ENCODE measurements around the gene HOXD12.
A peak's percentile ranks its signal among the peaks of the same experiment; 100 is the strongest.

Gene HOXD12, protein sequence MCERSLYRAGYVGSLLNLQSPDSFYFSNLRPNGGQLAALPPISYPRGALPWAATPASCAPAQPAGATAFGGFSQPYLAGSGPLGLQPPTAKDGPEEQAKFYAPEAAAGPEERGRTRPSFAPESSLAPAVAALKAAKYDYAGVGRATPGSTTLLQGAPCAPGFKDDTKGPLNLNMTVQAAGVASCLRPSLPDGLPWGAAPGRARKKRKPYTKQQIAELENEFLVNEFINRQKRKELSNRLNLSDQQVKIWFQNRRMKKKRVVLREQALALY

DNA sequence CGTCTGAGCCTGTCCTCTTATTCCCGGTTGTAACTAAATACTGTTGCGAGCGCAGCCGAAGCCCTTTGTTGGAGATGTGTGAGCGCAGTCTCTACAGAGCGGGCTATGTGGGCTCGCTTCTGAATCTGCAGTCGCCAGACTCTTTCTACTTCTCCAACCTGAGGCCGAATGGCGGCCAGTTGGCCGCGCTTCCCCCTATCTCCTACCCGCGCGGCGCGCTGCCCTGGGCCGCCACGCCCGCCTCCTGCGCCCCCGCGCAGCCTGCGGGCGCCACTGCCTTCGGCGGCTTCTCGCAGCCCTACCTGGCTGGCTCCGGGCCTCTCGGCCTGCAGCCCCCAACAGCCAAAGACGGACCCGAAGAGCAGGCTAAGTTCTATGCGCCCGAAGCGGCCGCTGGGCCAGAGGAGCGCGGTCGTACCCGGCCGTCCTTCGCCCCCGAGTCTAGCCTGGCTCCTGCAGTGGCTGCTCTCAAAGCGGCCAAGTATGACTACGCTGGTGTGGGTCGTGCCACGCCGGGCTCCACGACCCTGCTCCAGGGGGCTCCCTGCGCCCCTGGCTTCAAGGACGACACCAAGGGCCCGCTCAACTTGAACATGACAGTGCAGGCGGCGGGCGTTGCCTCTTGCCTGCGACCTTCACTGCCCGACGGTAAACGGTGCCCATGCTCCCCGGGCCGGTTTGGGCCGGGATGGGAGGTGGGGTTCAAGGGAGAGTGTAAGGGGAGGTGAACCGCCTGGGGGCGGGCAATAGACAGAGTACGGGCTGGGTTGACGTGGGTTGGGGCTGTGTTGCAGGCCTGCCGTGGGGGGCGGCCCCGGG is at the start of gene HOXD12:
TSS of gene HOXD12 (plus strand) at position 68 of the 819 bp plus-strand sequence. CDS start at position 75, 7 bp downstream.
- DNase-seq (ENCODE audit: low spot score): no peak

DNA sequence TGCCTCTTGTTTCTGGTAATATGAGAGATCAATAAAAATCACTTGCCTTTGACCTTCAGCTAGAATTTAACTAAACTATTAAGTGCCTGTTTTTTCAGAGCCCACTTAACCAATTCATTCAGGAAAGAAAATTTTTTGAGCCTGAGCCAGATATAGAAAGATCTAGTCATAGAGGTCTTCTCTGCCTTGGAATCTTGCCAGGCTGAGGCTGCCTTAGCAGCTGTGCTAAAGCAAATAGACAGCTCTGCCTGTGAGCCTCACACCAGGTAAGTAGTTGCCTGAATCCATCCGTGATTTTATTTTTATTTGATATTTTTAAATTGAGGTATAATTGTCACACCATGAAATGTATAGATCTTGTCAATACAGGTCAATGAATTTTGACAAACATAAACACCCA is 43.2 kb upstream of the HOXD12 start:
- DNase-seq (ENCODE audit: low spot score): no peak

DNA sequence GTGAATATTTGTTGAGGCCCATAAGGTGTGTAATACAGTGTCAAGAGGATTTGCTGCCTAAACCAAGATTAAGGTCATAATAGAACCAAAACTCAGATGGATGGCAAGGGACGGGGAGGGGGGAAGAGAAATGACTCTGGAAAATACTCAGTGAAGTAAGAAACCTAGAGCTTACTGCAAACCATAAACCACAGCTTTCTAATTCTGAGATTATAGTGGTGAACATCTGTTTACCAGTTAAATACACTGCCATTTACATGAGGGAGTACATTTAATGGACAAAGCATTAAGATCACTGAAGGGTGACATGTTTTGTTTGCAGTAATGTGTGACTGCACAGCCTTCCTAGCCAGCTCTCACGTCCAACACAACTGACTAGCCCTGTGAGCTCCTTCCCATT is 35.6 kb upstream of the HOXD12 start:
- DNase-seq (ENCODE audit: low spot score): no peak

DNA sequence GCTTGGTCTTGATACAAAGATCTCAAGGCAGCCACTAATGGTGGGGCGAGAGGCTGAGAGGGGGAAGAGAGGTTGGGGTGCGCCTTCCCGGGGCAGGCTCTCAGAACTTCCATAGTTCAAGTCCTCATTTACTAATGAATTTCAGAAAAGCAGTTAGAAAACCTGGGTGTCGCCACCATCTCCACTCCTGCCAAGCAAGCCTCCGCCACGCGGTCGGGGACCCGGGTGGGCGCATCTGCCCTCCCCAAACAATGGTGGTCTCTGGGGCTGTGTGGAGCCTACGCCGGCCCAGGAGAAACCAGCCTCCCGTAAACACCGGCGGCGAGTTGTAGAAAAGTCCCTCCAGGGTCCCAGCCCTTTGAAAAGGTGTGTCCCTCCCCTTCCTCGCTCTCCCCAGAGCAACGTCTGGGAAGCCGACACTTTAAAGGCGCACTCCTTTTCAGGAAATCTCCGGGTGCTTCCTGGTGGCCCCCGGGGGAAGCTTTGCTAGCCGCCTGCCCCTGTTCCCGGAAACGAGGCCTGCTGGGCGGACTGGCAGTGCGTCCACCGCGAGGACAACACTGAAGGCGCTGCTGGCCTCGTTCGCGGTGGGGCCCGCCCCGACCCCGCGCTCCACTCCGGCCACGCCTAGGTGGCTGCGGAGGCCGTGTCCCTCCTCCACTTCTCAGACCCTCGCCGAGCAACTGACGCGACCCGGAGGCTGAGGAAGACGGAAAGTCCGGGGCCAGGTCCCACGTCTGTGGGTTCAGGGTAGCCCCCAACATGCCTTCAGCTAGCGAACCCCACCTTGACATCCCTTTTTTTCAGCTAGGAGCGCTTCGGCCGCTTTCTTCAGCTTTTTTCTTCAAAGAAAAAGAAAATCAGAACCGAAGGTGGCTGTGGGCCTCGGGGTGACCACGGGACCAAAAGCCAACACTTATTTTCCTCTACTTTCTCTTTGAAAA is 32.7 kb upstream of the HOXD12 start:
- no peak for DNase-seq (ENCODE audit: low spot score)

DNA sequence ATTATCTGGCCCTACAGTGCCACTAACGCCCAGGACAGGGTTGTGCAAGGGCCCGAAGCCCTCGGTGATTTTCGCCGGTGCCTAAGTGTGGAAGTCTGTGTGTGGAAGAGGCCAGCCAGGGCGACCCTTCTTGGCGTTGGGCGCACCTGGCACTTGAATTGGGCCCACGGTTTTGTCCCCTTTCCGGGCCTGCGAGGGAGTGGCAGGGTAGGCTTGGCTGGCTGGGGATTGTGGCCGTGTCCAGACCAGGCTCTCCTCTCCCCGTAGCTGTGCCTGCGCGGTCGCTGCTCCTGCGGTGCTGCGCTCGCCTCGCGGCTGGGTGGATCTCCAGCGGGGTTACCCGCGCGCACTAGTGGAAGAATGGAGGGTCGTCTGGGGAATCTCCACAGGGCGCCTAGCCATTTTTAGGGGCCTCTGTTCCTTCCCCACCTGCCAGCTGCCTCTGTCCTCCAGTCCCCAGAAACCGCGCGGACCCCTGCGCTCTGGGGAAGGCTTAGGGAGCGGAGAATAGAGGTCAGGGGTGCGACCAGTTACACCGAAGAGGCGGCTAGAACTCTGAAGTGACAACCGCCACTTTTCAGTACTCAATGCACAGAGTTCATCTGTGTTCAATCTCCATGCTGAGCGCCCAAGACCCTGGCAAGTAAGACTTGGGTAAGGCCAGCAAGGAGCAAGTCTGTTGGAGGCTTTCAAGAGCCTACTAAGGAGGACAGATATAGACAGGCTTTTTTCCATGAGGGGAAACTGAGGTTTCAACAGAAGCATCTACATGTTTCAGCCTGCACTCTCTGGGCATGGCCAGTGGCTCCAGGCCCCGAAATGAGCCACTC is 31.8 kb upstream of the HOXD12 start:
- DNase-seq (ENCODE audit: low spot score): no peak

DNA sequence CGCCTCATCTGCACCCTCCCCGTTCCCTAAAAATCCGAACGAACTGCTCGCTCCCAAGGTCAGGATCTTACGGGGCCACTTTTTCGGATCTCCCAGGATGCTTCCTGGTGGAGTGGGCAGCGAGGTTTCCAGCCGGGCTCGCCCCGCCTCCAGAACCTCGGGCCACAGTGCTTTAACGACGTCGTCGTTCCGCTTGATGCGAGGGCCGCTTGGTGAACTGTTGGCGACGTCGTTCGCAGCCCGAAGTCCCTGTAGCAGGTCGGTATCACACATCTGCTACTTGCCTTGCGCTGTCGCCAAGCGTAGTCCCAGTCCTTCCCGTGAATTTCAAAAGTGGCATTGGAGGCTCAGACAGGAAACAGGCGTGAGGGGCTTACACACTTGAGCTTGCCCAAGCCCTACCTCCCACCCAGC is 31.2 kb upstream of the HOXD12 start:
- no peak for DNase-seq (ENCODE audit: low spot score)

DNA sequence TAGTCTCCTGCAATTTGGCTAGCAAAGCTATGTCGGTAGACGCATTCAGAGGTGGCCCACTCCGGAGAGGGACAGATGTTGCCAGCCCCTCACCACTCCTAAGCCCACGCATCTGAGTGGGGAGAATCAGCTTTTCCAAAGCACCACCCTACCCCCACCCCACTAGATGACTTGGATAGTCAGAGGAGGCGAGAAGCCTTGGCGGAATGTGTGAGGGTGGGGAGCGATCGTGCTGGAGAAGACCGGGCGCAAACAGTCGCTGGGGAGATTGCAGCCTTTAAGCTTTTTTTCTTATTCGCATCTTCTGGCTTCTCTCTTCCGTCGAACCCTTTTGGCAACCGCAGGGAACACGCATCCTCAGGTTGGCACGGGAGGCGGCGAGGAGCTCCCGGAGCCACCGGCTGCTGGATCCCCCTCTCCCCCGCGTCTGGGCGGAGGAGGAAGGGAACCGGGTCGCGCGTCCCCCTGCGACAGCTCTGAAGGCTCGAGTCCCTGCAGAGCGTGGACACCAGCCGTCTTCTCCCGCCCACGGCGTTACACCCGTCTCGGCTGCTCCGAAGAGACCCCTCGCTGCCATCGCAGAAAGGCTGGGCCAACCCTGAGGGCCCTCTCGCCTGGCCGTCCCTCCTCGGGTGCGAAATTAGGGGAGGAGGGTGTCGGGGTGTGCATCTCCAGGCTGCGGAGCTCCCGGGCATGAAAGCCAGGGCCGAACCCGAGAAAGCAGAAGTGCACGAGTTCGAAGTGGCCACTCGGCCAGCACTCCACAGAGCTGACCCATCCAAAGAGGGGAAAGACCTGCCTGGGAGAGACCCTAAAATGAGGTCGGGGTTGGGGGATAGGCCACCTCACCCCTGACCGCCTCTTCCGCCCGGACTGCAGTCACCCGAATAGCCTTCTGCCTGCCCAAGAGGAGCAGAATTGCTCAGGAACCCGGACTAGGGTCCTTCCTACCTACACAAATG is 28.0 kb upstream of the HOXD12 start:
- no peak for DNase-seq (ENCODE audit: low spot score)

DNA sequence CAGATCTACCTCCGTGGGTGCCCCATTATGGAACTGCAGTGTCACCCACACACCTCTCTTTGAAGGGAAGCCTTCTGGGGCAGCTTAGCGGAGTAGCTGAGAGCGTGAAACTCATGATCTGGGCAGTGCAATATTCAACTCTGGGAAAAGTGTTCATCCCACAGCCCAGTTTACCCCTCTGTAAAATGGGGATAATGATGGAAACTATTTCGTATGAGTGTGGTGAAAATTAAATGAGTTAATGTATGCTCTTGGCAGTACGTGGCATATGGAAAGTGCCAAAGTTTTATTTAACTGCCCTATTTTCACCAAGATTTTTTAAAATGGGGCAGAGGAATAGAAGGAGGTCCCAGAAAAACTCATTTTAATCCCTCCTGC is 27.3 kb upstream of the HOXD12 start:
- DNase-seq (ENCODE audit: low spot score): no peak

DNA sequence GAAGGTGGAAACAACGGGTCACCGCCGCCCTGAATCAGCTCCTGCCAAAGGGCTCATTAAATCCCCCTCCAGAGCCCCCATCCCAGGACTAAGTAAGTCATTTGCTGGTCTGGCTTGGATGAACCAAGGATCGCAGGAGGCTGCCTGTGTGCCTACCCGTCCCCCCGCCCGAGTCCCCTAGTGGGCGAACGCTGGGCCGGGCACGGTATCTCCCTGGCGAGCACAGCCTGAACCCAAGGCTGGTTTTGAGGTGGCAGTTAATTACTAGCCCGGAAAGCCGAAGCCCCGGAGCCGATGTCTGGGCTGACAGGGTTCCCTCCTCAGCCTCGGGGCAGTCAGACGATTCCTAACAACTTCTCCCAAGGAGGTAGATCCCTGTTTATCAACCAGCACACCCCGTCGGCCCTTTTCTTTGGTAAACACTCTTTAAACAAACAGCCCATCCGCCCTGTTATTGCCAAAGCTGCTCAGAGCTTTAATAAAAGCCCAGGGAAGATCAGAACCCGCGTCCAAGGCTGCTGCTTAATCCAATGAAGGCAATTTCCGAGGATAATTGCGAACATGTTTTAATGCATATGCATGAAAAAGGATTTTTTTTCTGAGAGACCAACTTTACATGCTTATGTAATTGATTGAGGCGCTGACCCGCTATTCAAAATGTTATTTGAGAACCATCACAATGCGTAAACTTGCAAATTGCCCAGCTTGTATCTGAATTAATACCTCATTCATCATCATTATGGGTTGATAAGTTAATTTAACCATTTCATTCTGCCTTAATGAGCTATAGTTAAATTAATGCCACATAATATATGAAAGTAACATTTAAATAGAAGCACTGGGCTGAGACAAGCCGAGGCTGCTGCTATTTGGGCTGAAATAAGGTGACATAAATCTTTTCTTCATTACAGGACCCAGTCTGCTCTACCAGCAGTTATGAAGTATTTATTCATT is 26.4 kb upstream of the HOXD12 start:
- no peak for DNase-seq (ENCODE audit: low spot score)

DNA sequence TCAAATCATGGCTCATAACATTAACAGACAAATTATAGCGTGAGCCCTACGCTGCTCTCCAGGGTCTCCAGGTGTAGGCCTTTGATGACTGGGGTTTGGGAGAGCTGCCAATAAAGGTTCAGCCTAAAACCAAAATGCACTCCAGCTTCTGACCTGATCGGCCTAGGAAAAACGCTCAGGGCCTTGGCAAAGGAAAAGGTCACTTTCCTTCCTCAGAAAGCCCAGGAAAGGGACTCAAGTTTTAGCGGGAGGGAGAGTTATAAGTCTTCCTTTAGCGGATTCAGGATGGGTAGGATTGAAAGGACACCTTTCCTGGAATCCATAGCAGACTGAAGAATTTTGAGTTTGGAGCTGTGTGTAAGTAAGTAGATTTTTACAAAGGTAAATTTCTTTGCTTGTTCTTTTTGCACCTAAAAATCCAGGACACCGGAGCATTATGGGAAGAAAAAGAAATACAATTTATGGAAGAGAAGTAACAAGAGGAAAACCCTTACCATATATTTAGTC is 24.6 kb upstream of the HOXD12 start:
- DNase-seq (ENCODE audit: low spot score): no peak

DNA sequence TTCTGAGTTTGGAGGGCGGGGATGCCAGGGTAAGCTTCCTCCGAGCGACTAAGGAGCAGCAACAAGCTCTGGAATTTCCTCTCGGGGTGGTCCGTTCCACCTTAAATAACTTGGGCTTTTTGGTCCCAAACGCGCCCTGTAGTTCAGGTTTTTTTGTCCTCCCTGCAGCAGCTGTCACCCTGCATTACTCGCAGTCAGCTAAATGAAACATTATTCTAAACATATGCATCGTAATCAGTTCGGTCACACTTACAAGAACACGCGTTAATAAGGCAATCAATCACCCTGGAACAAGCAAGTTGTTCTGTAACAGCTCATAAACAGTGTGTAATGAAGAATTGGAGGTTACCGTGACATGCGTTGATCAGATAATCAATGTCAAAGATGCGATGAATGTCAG is 24.1 kb upstream of the HOXD12 start:
- no peak for DNase-seq (ENCODE audit: low spot score)

DNA sequence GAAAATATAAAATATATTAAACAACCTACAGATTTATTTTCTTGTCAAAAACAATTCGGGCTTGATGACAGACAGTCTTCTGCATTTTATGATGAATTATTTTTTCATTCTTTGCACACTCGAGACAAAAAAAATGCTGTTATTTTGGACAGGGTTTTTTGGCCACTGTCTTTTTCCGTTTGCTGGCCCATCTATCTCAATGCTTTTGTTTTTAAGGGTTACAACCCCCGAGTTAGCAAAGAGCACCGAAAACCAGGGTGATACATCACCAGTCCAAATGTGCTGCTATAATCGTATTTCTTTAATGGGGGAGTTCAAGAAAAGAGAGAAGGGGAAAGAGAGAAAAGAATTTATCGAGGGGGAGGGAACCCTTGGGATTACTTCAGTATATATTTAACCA is 23.5 kb upstream of the HOXD12 start:
- DNase-seq (ENCODE audit: low spot score): no peak

DNA sequence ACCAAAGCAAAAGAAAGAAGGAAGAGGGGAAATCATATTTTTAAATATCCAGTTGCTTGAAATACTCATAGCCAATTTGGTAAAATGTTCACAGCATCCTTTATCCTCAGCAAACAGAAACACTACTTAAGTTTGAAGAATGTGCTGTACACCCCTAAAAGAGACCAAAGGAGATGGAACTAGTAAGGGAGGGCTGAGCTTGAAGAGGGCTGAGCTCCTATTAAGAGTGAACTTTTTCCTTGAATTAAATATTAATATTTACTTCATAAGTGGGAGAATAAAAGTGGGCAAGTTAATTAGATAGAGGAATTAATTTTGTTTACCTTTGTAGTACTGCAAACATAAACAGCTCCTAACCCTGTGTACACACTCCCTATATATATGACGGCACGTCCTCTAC is 22.8 kb upstream of the HOXD12 start:
- no peak for DNase-seq (ENCODE audit: low spot score)

DNA sequence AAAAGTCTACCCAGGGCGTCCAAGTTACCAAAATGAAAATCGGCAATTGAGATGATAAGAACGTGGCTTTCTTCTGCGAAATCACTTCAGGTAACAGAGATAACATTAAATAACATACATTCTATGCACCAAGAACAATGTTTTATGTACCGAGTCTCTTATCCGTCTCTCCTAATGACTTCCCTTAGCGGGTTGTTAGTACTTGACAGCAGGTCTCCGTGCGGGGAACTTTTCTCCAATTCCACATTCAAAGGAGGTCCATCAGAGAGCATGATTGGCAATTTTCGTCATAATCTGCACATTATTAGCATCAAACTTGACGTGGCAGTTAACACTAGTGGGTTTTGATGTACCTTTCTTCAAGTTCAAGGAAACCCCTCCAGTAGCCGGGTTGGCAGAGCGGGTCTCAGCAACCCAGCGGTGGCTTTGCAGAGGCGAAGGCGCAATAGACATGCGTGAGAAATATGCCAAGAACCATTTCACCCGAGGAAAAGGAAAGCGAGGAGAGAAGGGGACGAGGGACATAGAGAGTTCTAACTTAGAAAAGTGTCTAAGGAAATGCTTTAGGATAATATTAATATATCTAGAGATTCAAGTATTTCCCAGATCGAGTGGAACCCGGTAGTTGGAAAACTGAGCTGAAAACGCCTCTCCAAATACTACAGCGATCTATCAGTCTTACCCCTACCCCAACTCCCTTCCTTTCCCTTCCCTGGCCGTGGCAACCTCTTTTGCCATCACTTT is 20.9 kb upstream of the HOXD12 start:
- DNase-seq (ENCODE audit: low spot score): no peak

DNA sequence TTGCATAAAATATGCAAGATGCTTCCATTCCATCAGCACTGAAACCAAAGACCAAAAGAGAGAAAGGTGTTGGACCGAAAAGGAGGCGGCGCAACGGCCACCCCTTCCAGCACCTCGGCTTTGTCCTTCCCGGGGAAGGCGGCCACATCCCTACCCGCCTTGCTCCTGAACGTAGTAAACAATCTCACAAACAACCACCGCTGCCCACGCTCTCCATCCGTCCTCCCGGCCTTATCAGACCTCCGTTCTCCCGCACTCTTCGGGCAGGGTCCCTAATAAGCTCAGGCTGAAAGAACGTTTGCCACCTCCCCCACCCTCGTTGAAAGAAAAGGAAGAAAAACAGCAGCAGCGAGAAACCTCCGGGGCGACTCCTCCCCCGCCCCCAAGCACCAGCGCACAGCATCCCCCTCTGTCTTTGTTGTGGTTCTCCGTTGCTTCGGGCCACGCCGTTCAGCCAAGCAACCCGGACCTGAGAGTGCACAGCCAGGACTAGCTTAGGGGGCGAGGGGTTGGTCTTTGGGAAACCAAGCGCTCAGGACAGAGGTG is 20.2 kb upstream of the HOXD12 start:
- no peak for DNase-seq (ENCODE audit: low spot score)

DNA sequence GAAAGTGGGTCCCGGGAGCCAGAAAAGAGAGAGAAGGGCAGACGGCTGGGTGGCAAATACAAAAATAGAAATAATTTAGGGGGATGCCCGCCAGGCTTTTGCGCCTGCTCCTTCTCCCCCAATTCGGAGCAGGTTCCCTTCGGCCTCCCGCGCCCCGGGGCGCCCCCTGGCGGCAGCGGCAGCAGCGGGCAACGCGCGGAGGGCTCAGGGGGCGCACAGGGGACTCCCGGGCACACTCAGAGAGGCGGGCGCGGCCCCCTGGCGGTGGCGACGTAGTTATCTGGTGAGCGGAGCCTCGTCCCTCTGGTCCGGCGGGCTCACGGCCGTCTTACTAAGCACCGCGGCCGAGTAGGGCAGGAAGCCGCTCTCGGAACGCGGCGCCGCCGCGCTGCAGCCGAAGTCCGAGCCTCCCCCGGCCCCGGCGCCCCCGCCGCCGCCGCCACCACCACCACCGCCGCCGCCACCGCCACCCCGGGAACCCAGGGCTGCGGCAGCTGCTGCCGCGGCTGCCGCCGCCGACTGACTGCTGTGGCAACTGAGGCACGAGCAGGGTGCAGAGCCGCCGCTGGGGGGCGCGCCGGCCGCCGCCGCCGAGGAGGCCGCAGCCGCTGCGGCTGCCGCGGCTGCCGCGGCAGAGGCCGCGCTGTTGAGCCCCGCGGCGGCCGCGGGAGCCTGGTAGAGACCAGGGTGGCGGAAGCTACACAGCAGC is 19.6 kb upstream of the HOXD12 start:
- peak; percentile 58 for DNase-seq (ENCODE audit: low spot score)
